ENCODE results near the gene TNRC18. TPM values are rescaled to one million over a fixed set of nuclear protein-coding genes. Genes with fewer than 3 reads are reported as not detected.

The TNRC18 gene
- total and polyA plus RNA-seq, 2 experiments from 2014 or later, result 18.1 to 52.8 TPM

- H3K79me2 ChIP-seq, result peaks cover 11% of the 10 kb centered on the region
- no peak for DNase-seq (ENCODE audit: low spot score)
- H2AFZ ChIP-seq, result no peak overlapping the region
- H3K4me1 ChIP-seq (ENCODE audit: insufficient read depth), result peaks cover 9% of the 10 kb centered on the region
- no peak overlapping the region for H3K27ac ChIP-seq
- WGBS (ENCODE audit: low lambda C conversion rate, missing lambda C conversion rate), result 85% methylated on average over 11 of the region's 11 CpGs
- H3K4me3 ChIP-seq, result no peak overlapping the region
- no peaks in the 10 kb centered on the region for H3K9me3 ChIP-seq (ENCODE audit: low read depth)
- H4K20me1 ChIP-seq (ENCODE audit: insufficient read depth, poor library complexity, severe bottlenecking), result no peaks in the 10 kb centered on the region
- H3K9me2 ChIP-seq (replicated peaks; ENCODE audit: insufficient read depth), result no peaks in the 10 kb centered on the region
- H3K4me2 ChIP-seq, result no peak overlapping the region
- TF ChIP-seq EZH2 (IDR thresholded peaks at IDR 0.05; ENCODE audit: borderline replicate concordance) (no peak), CTCF (IDR thresholded peaks at IDR 0.05; ENCODE audit: poor library complexity) (no peak), EZH2phosphoT487 (IDR thresholded peaks at IDR 0.05; ENCODE audit: low read depth, severe bottlenecking, unreplicated experiment) (no peak)
- no peaks in the 10 kb centered on the region for H3K36me3 ChIP-seq (replicated peaks; ENCODE audit: insufficient read depth, low read depth)
- no peaks in the 10 kb centered on the region for H3K27me3 ChIP-seq
Observed at GRCh38 chr7:5441840-5442503, 18.3 kb upstream of the TNRC18 start.

GRCh38 chr7:5439572-5440496 lies 16.2 kb upstream of the TNRC18 start:
- H4K20me1 ChIP-seq (ENCODE audit: insufficient read depth, poor library complexity, severe bottlenecking), result no peaks in the 10 kb centered on the region
- no peaks in the 10 kb centered on the region for H3K9me3 ChIP-seq (ENCODE audit: low read depth)
- peak overlapping the region; percentile 44 for H3K4me2 ChIP-seq
- H3K36me3 ChIP-seq (replicated peaks; ENCODE audit: insufficient read depth, low read depth), result no peaks in the 10 kb centered on the region
- no peak for DNase-seq (ENCODE audit: low spot score)
- no peaks in the 10 kb centered on the region for H3K27me3 ChIP-seq
- no peak overlapping the region for H3K4me3 ChIP-seq
- H3K9me2 ChIP-seq (replicated peaks; ENCODE audit: insufficient read depth), result no peaks in the 10 kb centered on the region
- WGBS (ENCODE audit: low lambda C conversion rate, missing lambda C conversion rate), result 78% methylated on average over 21 of the region's 24 CpGs
- no peak overlapping the region for H2AFZ ChIP-seq
- H3K4me1 ChIP-seq (ENCODE audit: insufficient read depth), result no peaks in the 10 kb centered on the region
- no peak overlapping the region for H3K27ac ChIP-seq
- peaks cover 33% of the 10 kb centered on the region for H3K79me2 ChIP-seq
- no peak for TF ChIP-seq EZH2 (IDR thresholded peaks at IDR 0.05; ENCODE audit: borderline replicate concordance)
- no peak for TF ChIP-seq EZH2phosphoT487 (IDR thresholded peaks at IDR 0.05; ENCODE audit: low read depth, severe bottlenecking, unreplicated experiment)
- TF ChIP-seq CTCF (IDR thresholded peaks at IDR 0.05; ENCODE audit: poor library complexity), result no peak

GRCh38 chr7:5439209-5439571 lies 15.6 kb upstream of the TNRC18 start:
- TF ChIP-seq EZH2 (IDR thresholded peaks at IDR 0.05; ENCODE audit: borderline replicate concordance), result no peak
- no peak for TF ChIP-seq CTCF (IDR thresholded peaks at IDR 0.05; ENCODE audit: poor library complexity)
- no peak for TF ChIP-seq EZH2phosphoT487 (IDR thresholded peaks at IDR 0.05; ENCODE audit: low read depth, severe bottlenecking, unreplicated experiment)
- no peaks in the 10 kb centered on the region for H3K4me1 ChIP-seq (ENCODE audit: insufficient read depth)
- H3K27me3 ChIP-seq, result no peaks in the 10 kb centered on the region
- DNase-seq (ENCODE audit: low spot score), result no peak
- no peak overlapping the region for H3K4me3 ChIP-seq
- no peaks in the 10 kb centered on the region for H3K9me2 ChIP-seq (replicated peaks; ENCODE audit: insufficient read depth)
- no peak overlapping the region for H2AFZ ChIP-seq
- WGBS (ENCODE audit: low lambda C conversion rate, missing lambda C conversion rate), result 93% methylated on average over 3 of the region's 3 CpGs
- no peaks in the 10 kb centered on the region for H4K20me1 ChIP-seq (ENCODE audit: insufficient read depth, poor library complexity, severe bottlenecking)
- H3K36me3 ChIP-seq (replicated peaks; ENCODE audit: insufficient read depth, low read depth), result no peaks in the 10 kb centered on the region
- H3K27ac ChIP-seq, result no peak overlapping the region
- H3K79me2 ChIP-seq, result peaks cover 39% of the 10 kb centered on the region
- no peaks in the 10 kb centered on the region for H3K9me3 ChIP-seq (ENCODE audit: low read depth)
- H3K4me2 ChIP-seq, result peak overlapping the region; percentile 44
